Right lobe of liver (tissue), 6 donors: ENCODE data around the gene PCDHGA11. TPM values are rescaled to one million over a fixed set of nuclear protein-coding genes. Genes with fewer than 3 reads are reported as not detected.

ENCODE experiments used
- ATAC-seq, 4 donors: fragments of 200-7000 bp; cut with Tn5 transposase; one replicate each; pipeline ENCODE4 v1.9.1; 2020; ENCODE audit warnings: mild to moderate bottlenecking in 4 of 4, moderate library complexity in 4 of 4
- DNase-seq, 3 donors: peaks; one replicate each; pipeline ENCODE4 v3.0.0-alpha.2; 2020
- H3K27ac ChIP-seq, 3 donors: fragments of 200-600 bp; one replicate each; pipeline ENCODE4 v1.8.0; 2022
- H3K27me3 ChIP-seq, 2 donors: fragments of 200-600 bp; one replicate each; pipeline ENCODE4 v1.8.0; 2022
- H3K36me3 ChIP-seq, 4 donors: fragments of 200-600 bp; sonication (generic) in 1 of 4; one replicate each; pipeline versions ENCODE4 v1.5.1 to v1.8.0; 2017 to 2022; ENCODE audit warnings: control low read depth in 1 of 4
- H3K4me1 ChIP-seq, 4 donors: fragments of 200-600 bp; sonication (generic) in 1 of 4; one replicate each; pipeline versions ENCODE4 v1.5.1 to v1.8.0; 2017 to 2022; ENCODE audit warnings: control low read depth in 1 of 4
- H3K4me3 ChIP-seq, 3 donors: fragments of 200-600 bp; one replicate each; pipeline ENCODE4 v1.8.0; 2022
- H3K9me3 ChIP-seq, 4 donors: fragments of 200-600 bp; sonication (generic) in 1 of 4; one replicate each; pipeline versions ENCODE4 v1.5.1 to v1.8.0; 2017 to 2022; ENCODE audit warnings: control low read depth in 1 of 4
- POLR2A ChIP-seq: fragments of 450-650 bp; IDR thresholded peaks from one replicate; pipeline ENCODE4 v1.6.1; 2017; ENCODE audit warnings: antibody characterized with exemption, mild to moderate bottlenecking
- WGBS: methylation state at CpG from one replicate; pipeline ENCODE4 v1.1.6; 2018; ENCODE audit warnings: low coverage, low lambda C conversion rate; ENCODE audit not compliant: insufficient coverage; ENCODE audit errors: missing lambda C conversion rate; 5-methylcytosine and 5-hydroxymethylcytosine counted together
- intact Hi-C, 2 donors: fragments of 100-400 bp; cut with DNase I; formaldehyde crosslinking; loops; one replicate each; pipeline versions ENCODE4 v1.11.2 to v1.14.1; 2022
- total RNA-seq, 6 experiments: library from RNA; depleted of rRNA in 2 of 6; stranded (reverse); fragments of >200 nt in 2 of 6; fragmentation: NEBNext Ultra II Directional in 3 of 6; extraction: Animal tissue kit (Norgen Biotek cat#: 25700) in 3 of 6; gene quantifications; one replicate each; pipeline versions ENCODE4 v1.1.0 to v1.2.4, GENCODE V29; 2016 to 2023
- TF ChIP-seq, protein P1 (sequence below), 4 donors: fragments of 200-600 bp in 3 of 4; fragments of 450-650 bp in 1 of 4; IDR thresholded peaks; one replicate each; pipeline versions ENCODE4 v1.5.1 to v1.8.0; 2016 to 2022; ENCODE audit warnings: antibody characterized with exemption in 4 of 4, mild to moderate bottlenecking in 2 of 4
- donor health status: DM: no; HTN: yes; CAD: no.
- donor health status: DM: no; HTN: no; CAD: no.
- donor health status: DM: no; HTN: no; CAD: no.
- donor health status: DM: no; HTN: yes; CAD: no.
- donor health status: DM: no; HTN: yes; CAD: no.

Gene PCDHGA11
- total RNA-seq, 6 experiments from 2014 or later, result 0.81 to 1.7 (median 1.1) TPM

DNA sequence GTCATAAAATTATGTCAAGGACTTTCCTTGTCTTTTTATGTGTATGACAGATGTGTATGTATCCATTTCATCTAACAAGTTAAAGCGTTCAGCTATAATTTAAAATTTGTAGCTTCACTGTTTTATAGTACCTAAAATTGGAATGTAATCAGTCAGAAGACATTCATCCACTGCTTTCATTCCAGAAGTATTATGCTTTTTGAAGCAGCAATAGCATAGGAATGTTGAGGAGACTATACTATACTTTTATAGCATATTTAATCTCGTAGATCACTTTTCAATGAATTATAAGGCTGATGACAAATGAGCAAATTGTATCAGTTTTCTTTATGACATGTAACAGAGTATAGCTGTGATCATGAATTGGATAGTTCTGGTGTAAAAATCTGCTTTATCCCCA is 16.4 kb downstream of the PCDHGA11 start:
- H3K4me3 ChIP-seq, result no peak overlapping the region
- DNase-seq (no peak), ATAC-seq (no peak)
- WGBS, result 88% methylated on average over 2 of the region's 2 CpGs
- intact Hi-C loops, result no loop called here
- no peaks in the 10 kb centered on the region for H3K4me1 ChIP-seq
- no peaks in the 10 kb centered on the region for H3K27me3 ChIP-seq
- no peaks in the 10 kb centered on the region for H3K9me3 ChIP-seq
- H3K27ac ChIP-seq, result no peak overlapping the region
- TF ChIP-seq POLR2A, result no peak
- TF ChIP-seq, protein P1, sequence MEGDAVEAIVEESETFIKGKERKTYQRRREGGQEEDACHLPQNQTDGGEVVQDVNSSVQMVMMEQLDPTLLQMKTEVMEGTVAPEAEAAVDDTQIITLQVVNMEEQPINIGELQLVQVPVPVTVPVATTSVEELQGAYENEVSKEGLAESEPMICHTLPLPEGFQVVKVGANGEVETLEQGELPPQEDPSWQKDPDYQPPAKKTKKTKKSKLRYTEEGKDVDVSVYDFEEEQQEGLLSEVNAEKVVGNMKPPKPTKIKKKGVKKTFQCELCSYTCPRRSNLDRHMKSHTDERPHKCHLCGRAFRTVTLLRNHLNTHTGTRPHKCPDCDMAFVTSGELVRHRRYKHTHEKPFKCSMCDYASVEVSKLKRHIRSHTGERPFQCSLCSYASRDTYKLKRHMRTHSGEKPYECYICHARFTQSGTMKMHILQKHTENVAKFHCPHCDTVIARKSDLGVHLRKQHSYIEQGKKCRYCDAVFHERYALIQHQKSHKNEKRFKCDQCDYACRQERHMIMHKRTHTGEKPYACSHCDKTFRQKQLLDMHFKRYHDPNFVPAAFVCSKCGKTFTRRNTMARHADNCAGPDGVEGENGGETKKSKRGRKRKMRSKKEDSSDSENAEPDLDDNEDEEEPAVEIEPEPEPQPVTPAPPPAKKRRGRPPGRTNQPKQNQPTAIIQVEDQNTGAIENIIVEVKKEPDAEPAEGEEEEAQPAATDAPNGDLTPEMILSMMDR (IDR thresholded peaks at IDR 0.05), result no peak
- H3K36me3 ChIP-seq, result no peaks in the 10 kb centered on the region

DNA sequence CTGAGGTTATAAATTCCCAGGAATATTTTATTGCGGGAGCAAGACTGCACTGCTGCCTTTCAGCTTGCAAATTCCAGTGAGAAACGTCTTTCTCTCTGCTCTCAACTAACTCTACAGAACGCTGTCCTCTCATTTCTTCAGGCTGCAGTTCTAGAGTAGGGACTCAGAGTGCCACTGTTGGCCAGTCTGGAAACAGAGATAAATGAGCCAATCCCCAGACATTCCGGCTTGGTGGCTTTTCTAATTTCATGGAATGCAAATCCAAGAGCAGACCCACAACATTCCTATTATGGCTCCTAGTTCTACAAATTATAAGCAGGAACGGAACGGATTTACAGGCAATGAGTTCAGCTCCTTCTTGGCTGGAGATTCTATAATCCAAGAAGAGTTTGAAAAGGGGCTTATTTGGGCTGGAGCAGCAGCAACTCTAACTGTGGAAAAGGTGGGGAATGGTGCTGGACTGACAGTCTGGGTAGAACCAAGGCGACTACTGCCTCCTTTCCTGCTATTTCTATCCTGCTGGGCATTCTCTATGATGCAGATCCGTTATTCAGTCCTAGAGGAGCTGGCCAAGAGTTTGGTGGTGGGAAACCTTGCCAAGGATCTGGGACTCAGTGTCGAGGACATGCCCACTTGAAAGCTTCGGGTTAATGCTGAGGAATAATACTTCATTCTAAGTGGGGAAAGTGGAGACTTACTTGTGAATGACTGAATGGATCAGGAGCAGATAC is 18.7 kb downstream of the PCDHGA11 start:
- H3K9me3 ChIP-seq, result no peaks in the 10 kb centered on the region
- no peak for TF ChIP-seq POLR2A
- TF ChIP-seq, protein P1 (IDR thresholded peaks at IDR 0.05), result no peak
- no peak for ATAC-seq
- intact Hi-C loops, result no loop called here
- H3K27ac ChIP-seq, result no peak overlapping the region
- no peak overlapping the region for H3K4me3 ChIP-seq
- H3K4me1 ChIP-seq, result no peaks in the 10 kb centered on the region
- no peak for DNase-seq
- 68% methylated on average over 10 of the region's 10 CpGs for WGBS
- H3K36me3 ChIP-seq, result no peaks in the 10 kb centered on the region
- H3K27me3 ChIP-seq, result no peaks in the 10 kb centered on the region

DNA sequence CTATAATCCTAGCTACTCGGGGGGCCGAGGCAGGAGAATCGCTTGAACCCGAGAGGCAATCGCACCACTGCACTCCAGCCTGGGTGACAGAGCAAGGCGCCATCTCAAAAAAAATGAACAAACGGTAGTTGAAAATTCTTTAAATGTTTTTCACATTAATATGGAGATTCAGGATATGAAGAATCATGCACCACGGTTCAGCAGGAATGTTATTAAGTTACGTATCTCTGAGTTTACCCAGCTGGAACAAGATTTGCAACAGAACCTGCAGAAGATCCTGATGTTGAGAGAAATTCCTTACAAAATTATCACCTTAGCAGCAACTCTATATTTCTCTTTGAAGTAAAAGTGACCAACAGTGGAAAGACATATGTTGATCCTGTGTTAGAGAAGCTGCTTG is 19.5 kb downstream of the PCDHGA11 start:
- Histone ChIP-seq H3K9me3 (no peaks in the 10 kb centered on the region), H3K36me3 (no peaks in the 10 kb centered on the region), H3K4me1 (no peaks in the 10 kb centered on the region), H3K27me3 (no peaks in the 10 kb centered on the region), H3K4me3 (no peak overlapping the region), H3K27ac (no peak overlapping the region)
- no peak for DNase-seq
- WGBS, result 87% methylated on average over 9 of the region's 9 CpGs
- ATAC-seq, result no peak
- intact Hi-C loops, result no loop called here
- TF ChIP-seq, protein P1 (IDR thresholded peaks at IDR 0.05), result no peak
- no peak for TF ChIP-seq POLR2A

DNA sequence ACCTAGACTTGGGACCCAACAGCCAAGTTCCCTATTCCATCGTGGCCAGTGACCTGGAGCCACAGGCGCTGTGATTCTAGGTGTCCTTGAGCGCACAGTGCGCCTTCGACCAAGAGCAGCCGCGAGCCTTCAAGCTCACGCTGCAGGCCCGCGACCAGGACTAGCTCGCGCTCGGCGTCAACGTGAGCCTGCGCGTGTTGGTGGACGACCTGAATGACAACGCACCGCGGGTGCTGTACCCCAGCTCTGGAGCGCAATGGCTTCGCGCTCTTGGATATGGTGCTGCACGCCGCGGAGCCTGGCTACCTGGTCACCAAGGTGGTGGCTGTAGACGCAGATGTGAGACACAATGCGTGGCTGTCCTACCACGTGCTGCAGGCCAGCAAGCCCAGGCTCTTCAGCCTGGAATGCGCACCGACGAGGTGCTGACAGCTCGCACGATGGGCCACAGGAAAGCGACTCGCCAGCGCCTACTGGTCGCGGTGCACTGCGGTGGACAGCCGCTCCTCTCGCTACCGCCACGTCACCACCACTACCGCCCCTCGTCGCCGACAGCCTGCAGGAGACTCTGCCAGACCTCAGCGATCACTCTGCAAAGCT is 20.8 kb downstream of the PCDHGA11 start:
- WGBS, result 40% methylated on average over 1 of the region's 50 CpGs
- Histone ChIP-seq H3K27ac (no peak overlapping the region), H3K27me3 (no peaks in the 10 kb centered on the region), H3K4me1 (no peaks in the 10 kb centered on the region), H3K36me3 (no peaks in the 10 kb centered on the region), H3K4me3 (no peak overlapping the region), H3K9me3 (no peaks in the 10 kb centered on the region)
- TF ChIP-seq POLR2A, result no peak
- TF ChIP-seq, protein P1 (IDR thresholded peaks at IDR 0.05), result no peak
- DNase-seq, result no peak
- intact Hi-C loops, result no loop called here
- ATAC-seq, result no peak
